Fibroblast of skin of scalp (primary cell): Measurements from ENCODE around the gene TLR8.

Experiments
- DNase-seq: peaks from one replicate; pipeline ENCODE4 v3.0.0-alpha.2; 2013

The TLR8 gene

DNA sequence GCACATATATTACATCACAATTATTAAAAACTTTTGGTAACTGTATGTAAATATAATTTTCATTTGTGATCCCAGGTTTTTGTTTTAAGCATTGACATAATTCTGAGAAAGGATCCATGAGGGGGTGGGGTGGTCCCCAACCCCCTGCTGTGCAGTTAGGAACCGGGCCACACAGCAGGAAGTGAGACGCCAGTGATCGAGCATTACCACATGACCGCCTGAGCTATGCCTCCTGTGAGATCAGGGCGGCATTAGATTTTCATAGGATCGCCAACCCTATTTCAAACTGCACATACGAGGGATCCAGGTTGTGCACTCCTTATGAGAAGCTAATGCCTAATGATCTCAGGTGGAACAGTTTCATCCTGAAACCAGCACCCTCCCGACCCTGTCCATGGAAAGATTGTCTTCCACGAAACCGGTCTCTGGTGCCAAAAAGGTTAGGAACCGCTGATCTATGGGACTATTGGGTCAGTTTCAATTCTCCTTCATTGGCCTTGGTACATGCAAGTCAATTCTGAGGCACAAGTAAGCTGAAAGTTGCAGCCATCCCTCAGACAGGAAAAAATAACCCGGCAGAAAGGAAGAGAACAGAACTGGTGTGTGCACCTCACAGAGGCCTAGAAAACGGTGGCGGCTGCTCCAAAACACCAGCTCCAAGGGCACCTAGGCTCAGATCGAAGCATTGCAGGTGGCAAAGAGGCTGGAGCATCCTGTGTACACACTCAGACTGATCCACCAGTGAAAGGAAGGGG, 61.5 kb downstream of the TLR8 start:
- DNase-seq = no peak

- DNase-seq = peak; percentile 68
Observed at GRCh38 chrX:12970691-12971202, 64.3 kb downstream of the TLR8 start.

GRCh38 chrX:12971282-12972003, 65.0 kb downstream of the TLR8 start:
- no peak for DNase-seq

DNA sequence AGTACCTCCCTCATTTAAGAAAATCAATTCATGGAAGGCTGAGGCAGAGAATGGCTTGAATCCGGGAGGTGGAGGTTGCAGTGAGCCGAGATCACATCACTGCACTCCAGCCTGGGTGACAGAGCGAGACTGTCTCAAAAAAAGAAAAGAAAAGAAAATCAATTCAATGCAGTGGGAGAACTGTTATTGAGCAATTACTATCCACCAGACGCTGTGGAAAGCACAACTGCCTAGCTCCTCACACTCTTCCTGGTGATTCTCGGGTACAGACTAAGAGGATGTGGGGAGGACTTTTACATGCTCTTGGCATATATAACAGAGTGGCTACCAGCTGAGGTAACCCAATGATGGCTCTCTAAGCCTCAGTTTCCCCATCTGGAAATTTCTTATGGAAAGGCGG, 65.8 kb downstream of the TLR8 start:
- no peak for DNase-seq
